SW 1271 (cell line): ENCODE measurements around the gene CYP3A7.
A peak's percentile ranks its signal among the peaks of the same experiment; 100 is the strongest.
"Not testable (repeated sequence)": the region's sequence is repeated elsewhere in the genome, so short reads cannot be mapped to it uniquely, and the experiment has no call there.

Experiments
- DNase-seq, 2 experiments: peaks; one replicate each; lab custom pipeline; 2025; lab: John Stamatoyannopoulos, UW

The CYP3A7 gene

GRCh38 chr7:99707096-99707495 is 27.9 kb downstream of the CYP3A7 start:
- peak in 1 of 2 experiments; percentile 18 for DNase-seq

- no peak for DNase-seq
These were observed 35.0 kb downstream of the CYP3A7 start for GRCh38 chr7:99699946-99700345.

- DNase-seq, result peak in 1 of 2 experiments; percentile 5
These were observed 35.9 kb downstream of the CYP3A7 start for GRCh38 chr7:99698867-99699730.

GRCh38 chr7:99694912-99695304 is 40.1 kb downstream of the CYP3A7 start:
- no peak for DNase-seq

GRCh38 chr7:99694201-99694911 is 40.6 kb downstream of the CYP3A7 start:
- no peak for DNase-seq

- no peak for DNase-seq
These were observed 41.4 kb downstream of the CYP3A7 start for GRCh38 chr7:99693427-99694200.

GRCh38 chr7:99693100-99693426 is 41.9 kb downstream of the CYP3A7 start:
- DNase-seq, result no peak

GRCh38 chr7:99692563-99692962 is 42.4 kb downstream of the CYP3A7 start:
- DNase-seq, result not testable (repeated sequence)

GRCh38 chr7:99691658-99692057 is 43.3 kb downstream of the CYP3A7 start:
- DNase-seq, result not testable (repeated sequence)

- DNase-seq, result not testable (repeated sequence)
These were observed 44.1 kb downstream of the CYP3A7 start for GRCh38 chr7:99690918-99691317.

- DNase-seq, result not testable (repeated sequence)
These were observed 49.0 kb downstream of the CYP3A7 start for GRCh38 chr7:99685871-99686608.

- no peak for DNase-seq
These were observed 49.8 kb downstream of the CYP3A7 start for GRCh38 chr7:99685129-99685758.

- DNase-seq, result no peak
These were observed 55.4 kb downstream of the CYP3A7 start, which contains the start of gene CYP3A5 for GRCh38 chr7:99679400-99680191. Gene CYP3A5, minus strand, starts transcription at chr7:99679996. Its CDS starts 100 bp downstream, at chr7:99679896.

GRCh38 chr7:99679032-99679399 is 56.0 kb downstream of the CYP3A7 start:
- peak in 1 of 2 experiments; percentile 3 for DNase-seq

- DNase-seq, result no peak
These were observed 57.3 kb downstream of the CYP3A7 start for GRCh38 chr7:99677648-99678045.

GRCh38 chr7:99677013-99677647 is 57.9 kb downstream of the CYP3A7 start:
- DNase-seq, result no peak

- DNase-seq, result no peak
These were observed 59.8 kb downstream of the CYP3A7 start for GRCh38 chr7:99674995-99675742.

GRCh38 chr7:99672573-99672972 is 62.4 kb downstream of the CYP3A7 start:
- no peak for DNase-seq

- DNase-seq, result no peak
These were observed 65.2 kb downstream of the CYP3A7 start for GRCh38 chr7:99669782-99670181.
